Fibroblast of lung (primary cell): ENCODE data around the gene KRTAP5-3.

Experiments used
- EZH2 ChIP-seq: IDR thresholded peaks from 2 replicates; pipeline ENCODE4 v1.5.1; 2012; ENCODE audit warnings: low read length, control low read depth, mild to moderate bottlenecking; ENCODE audit errors: missing control alignments
- TF ChIP-seq, protein P1 (sequence below), 2 donors: IDR thresholded peaks in 1 of 2; conservative IDR thresholded peaks in 1 of 2; 1 replicate in 1 of 2; 2 replicates in 1 of 2; pipeline ENCODE4 v1.5.1; 2011 to 2012; ENCODE audit warnings: low read length in 2 of 2, control low read depth in 1 of 2, inconsistent platforms in 1 of 2, low read depth in 1 of 2, mild to moderate bottlenecking in 1 of 2

DNA sequence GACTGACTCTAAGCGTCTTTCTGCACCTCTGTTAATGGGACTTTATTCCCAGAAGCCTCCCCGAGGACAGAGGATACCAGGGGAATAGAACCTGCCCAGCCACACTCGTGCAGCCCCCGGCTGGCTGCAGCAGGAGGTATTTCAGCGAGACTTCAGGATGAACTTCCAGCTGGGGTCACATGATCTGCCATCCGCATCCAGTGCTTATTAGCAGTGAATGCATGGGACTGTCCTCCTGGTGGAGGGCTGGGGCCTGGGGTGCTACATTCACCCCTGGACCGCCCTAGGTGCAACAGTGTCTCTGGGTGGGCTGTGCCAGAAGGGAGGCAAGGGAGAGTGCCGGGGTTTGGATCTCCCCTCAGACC, 37.8 kb downstream of the KRTAP5-3 start:
- TF ChIP-seq, protein P1, sequence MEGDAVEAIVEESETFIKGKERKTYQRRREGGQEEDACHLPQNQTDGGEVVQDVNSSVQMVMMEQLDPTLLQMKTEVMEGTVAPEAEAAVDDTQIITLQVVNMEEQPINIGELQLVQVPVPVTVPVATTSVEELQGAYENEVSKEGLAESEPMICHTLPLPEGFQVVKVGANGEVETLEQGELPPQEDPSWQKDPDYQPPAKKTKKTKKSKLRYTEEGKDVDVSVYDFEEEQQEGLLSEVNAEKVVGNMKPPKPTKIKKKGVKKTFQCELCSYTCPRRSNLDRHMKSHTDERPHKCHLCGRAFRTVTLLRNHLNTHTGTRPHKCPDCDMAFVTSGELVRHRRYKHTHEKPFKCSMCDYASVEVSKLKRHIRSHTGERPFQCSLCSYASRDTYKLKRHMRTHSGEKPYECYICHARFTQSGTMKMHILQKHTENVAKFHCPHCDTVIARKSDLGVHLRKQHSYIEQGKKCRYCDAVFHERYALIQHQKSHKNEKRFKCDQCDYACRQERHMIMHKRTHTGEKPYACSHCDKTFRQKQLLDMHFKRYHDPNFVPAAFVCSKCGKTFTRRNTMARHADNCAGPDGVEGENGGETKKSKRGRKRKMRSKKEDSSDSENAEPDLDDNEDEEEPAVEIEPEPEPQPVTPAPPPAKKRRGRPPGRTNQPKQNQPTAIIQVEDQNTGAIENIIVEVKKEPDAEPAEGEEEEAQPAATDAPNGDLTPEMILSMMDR (conservative IDR thresholded peaks at IDR 0.05 in 1 of 2, IDR thresholded peaks at IDR 0.05 in 1 of 2; ENCODE audit: low read depth in 1 of 2, low read length in 2 of 2): no peak
- TF ChIP-seq EZH2: no peak
